CD14-positive monocyte (primary cell): ENCODE results near the gene RNF41. TPM values are rescaled to one million over a fixed set of nuclear protein-coding genes. Genes with fewer than 3 reads are reported as not detected.

ENCODE experiments used
- DNase-seq, 3 donors: peaks; one replicate each; pipeline ENCODE4 v3.0.0-alpha.2; 2011 to 2022
- H2AFZ ChIP-seq: 2 replicates; pipeline ENCODE4 v1.6.0; 2012; ENCODE audit warnings: mild to moderate bottlenecking, low read depth, low read length, inconsistent platforms; ENCODE audit not compliant: insufficient read depth, poor library complexity, severe bottlenecking
- H3K27ac ChIP-seq, 2 donors: 1 replicate in 1 of 2; 2 replicates in 1 of 2; pipeline ENCODE4 v1.5.1; 2012 to 2013; ENCODE audit warnings: low read length in 2 of 2, control low read depth in 1 of 2, inconsistent platforms in 1 of 2, low read depth in 1 of 2, mild to moderate bottlenecking in 1 of 2
- H3K27me3 ChIP-seq, 2 donors: one replicate each; pipeline versions ENCODE4 v1.6.0 to v1.6.1; 2011 to 2013; ENCODE audit warnings: low read length in 2 of 2; ENCODE audit not compliant: control insufficient read depth in 2 of 2, insufficient read depth in 2 of 2
- H3K36me3 ChIP-seq, 2 donors: replicated peaks in 1 of 2; 1 replicate in 1 of 2; 2 replicates in 1 of 2; pipeline versions ENCODE4 v1.5.1 to v1.6.1; 2012 to 2013; ENCODE audit warnings: low read length in 2 of 2, control low read depth in 1 of 2, inconsistent platforms in 1 of 2, mild to moderate bottlenecking in 1 of 2; ENCODE audit not compliant: insufficient read depth in 2 of 2, control insufficient read depth in 1 of 2
- H3K4me1 ChIP-seq, 2 donors: 1 replicate in 1 of 2; 2 replicates in 1 of 2; pipeline versions ENCODE4 v1.5.1 to v1.6.1; 2012 to 2013; ENCODE audit warnings: low read length in 2 of 2, control low read depth in 1 of 2, inconsistent platforms in 1 of 2, mild to moderate bottlenecking in 1 of 2, moderate library complexity in 1 of 2; ENCODE audit not compliant: insufficient read depth in 2 of 2, control insufficient read depth in 1 of 2
- H3K4me2 ChIP-seq: replicated peaks from 2 replicates; pipeline ENCODE3; 2012; ENCODE audit warnings: low read length, moderate library complexity, mild to moderate bottlenecking; ENCODE audit not compliant: poor library complexity, severe bottlenecking; ENCODE audit errors: extremely low read depth
- H3K4me3 ChIP-seq, 3 experiments: fragments of 200-600 bp in 1 of 3; sonication (generic) in 1 of 3; replicated peaks in 1 of 3; 1 replicate in 2 of 3; 2 replicates in 1 of 3; pipeline ENCODE4 v1.5.1; 2011 to 2013; ENCODE audit warnings: low read length in 3 of 3, mild to moderate bottlenecking in 3 of 3, control low read depth in 2 of 3, low read depth in 2 of 3, inconsistent platforms in 1 of 3, moderate library complexity in 1 of 3
- H3K79me2 ChIP-seq: 2 replicates; pipeline ENCODE4 v1.6.0; 2012; ENCODE audit warnings: mild to moderate bottlenecking, control low read depth, inconsistent platforms, low read length, moderate library complexity; ENCODE audit not compliant: insufficient read depth
- H3K9ac ChIP-seq: 2 replicates; pipeline ENCODE4 v1.6.0; 2017; ENCODE audit warnings: low read length, mild to moderate bottlenecking; ENCODE audit not compliant: insufficient read depth, poor library complexity, severe bottlenecking
- H3K9me3 ChIP-seq, 2 donors: replicated peaks in 1 of 2; 1 replicate in 1 of 2; 2 replicates in 1 of 2; pipeline versions ENCODE4 v1.5.1 to v1.6.1; 2012 to 2013; ENCODE audit warnings: low read length in 2 of 2, control low read depth in 1 of 2; ENCODE audit not compliant: control insufficient read depth in 1 of 2, insufficient read depth in 1 of 2
- H4K20me1 ChIP-seq: 2 replicates; pipeline ENCODE4 v1.6.0; 2012; ENCODE audit warnings: mild to moderate bottlenecking, low read length, control low read depth, moderate library complexity; ENCODE audit not compliant: insufficient read depth
- H3K27ac Mint-ChIP-seq, 7 donors: one replicate each; pipeline ENCODE4 v1.8.0; 2020; ENCODE audit warnings: mild to moderate bottlenecking in 7 of 7, mixed read lengths in 7 of 7, moderate library complexity in 6 of 7, inconsistent platforms in 2 of 7
- H3K27me3 Mint-ChIP-seq, 3 donors: one replicate each; pipeline ENCODE4 v1.8.0; 2021 to 2022; ENCODE audit warnings: low read depth in 3 of 3, mild to moderate bottlenecking in 3 of 3, mixed read lengths in 3 of 3, moderate library complexity in 3 of 3, inconsistent platforms in 1 of 3
- H3K36me3 Mint-ChIP-seq, 2 donors: one replicate each; pipeline ENCODE4 v1.8.0; 2020; ENCODE audit warnings: mixed read lengths in 2 of 2, inconsistent platforms in 1 of 2, mild to moderate bottlenecking in 1 of 2
- H3K4me1 Mint-ChIP-seq: one replicate; pipeline ENCODE4 v1.8.0; 2020; ENCODE audit warnings: mild to moderate bottlenecking, mixed read lengths
- H3K4me3 Mint-ChIP-seq, 2 donors: one replicate each; pipeline ENCODE4 v1.8.0; 2020; ENCODE audit warnings: mild to moderate bottlenecking in 2 of 2, mixed read lengths in 2 of 2, moderate library complexity in 1 of 2
- H3K9me3 Mint-ChIP-seq, 7 donors: one replicate each; pipeline ENCODE4 v1.8.0; 2020 to 2022; ENCODE audit warnings: mixed read lengths in 7 of 7, mild to moderate bottlenecking in 6 of 7, moderate library complexity in 6 of 7, inconsistent platforms in 2 of 7
- CTCF ChIP-seq: fragments of 200-600 bp; IDR thresholded peaks from one replicate; pipeline ENCODE4 v1.8.0; 2022; ENCODE audit warnings: antibody characterized with exemption, mild to moderate bottlenecking
- WGBS: methylation state at CpG from one replicate; pipeline ENCODE4 v1.1.5; 2013; ENCODE audit warnings: missing lambda C conversion rate; ENCODE audit not compliant: insufficient coverage; 5-methylcytosine and 5-hydroxymethylcytosine counted together
- intact Hi-C, 2 donors: fragments of 100-400 bp; cut with micrococcal nuclease; formaldehyde crosslinking; loops; one replicate each; pipeline versions ENCODE4 v1.15.0 to v1.15.1; 2023
- polyA plus RNA-seq, 3 donors: library from polyadenylated mRNA; depleted of rRNA in 1 of 3; unstranded in 2 of 3; stranded (reverse) in 1 of 3; fragments of 300-500 nt in 2 of 3; fragments of >200 nt in 1 of 3; fragmentation: Illumina TruSeq in 2 of 3; gene quantifications; 1 replicate in 2 of 3; 2 replicates in 1 of 3; pipeline ENCODE4 v1.2.3, GENCODE V29; 2012 to 2021

The RNF41 gene
- polyA plus RNA-seq, 3 donors: 35.8 to 82.0 (median 45.7) TPM

- H3K27ac Mint-ChIP-seq: no peak overlapping the region
- peaks cover 0 to 1% (median 0%) of the 10 kb centered on the region in 3 donors for H3K27me3 Mint-ChIP-seq
- intact Hi-C loops: loop anchor here in 1 of 2 donors (10.0 kb wide), 1 partner anchor 58 kb away; no protein-coding TSS in a partner anchor
- no peak overlapping the region for H3K4me3 Mint-ChIP-seq
- peaks cover 11% of the 10 kb centered on the region for H3K4me1 Mint-ChIP-seq
- Histone ChIP-seq H3K79me2 (peaks cover 18% of the 10 kb centered on the region), H3K36me3 (peaks cover 70 to 75% of the 10 kb centered on the region in 2 donors), H4K20me1 (peaks cover 14% of the 10 kb centered on the region), H3K27ac (no peak overlapping the region), H3K9ac (no peak overlapping the region), H3K4me2 (no peak overlapping the region), H3K4me3 (no peak overlapping the region), H3K9me3 (no peaks in the 10 kb centered on the region), H2AFZ (no peak overlapping the region), H3K4me1 (peaks cover 9% of the 10 kb centered on the region in 2 donors), H3K27me3 (no peaks in the 10 kb centered on the region)
- DNase-seq: no peak
- peaks cover 62 to 76% of the 10 kb centered on the region in 2 donors for H3K36me3 Mint-ChIP-seq
- 96% methylated on average over 11 of the region's 11 CpGs for WGBS
- no peaks in the 10 kb centered on the region for H3K9me3 Mint-ChIP-seq
- TF ChIP-seq CTCF: no peak
Observed at GRCh38 chr12:56253091-56253490, 31.4 kb upstream of the RNF41 start.

GRCh38 chr12:56252649-56253048 lies 30.9 kb upstream of the RNF41 start:
- Mint-ChIP-seq H3K4me3 (no peak overlapping the region), H3K27me3 (peaks cover 0 to 1% (median 0%) of the 10 kb centered on the region in 3 donors), H3K36me3 (peaks cover 66 to 81% of the 10 kb centered on the region in 2 donors), H3K4me1 (peaks cover 11% of the 10 kb centered on the region), H3K27ac (no peak overlapping the region), H3K9me3 (no peaks in the 10 kb centered on the region)
- Histone ChIP-seq H4K20me1 (peaks cover 12% of the 10 kb centered on the region), H3K27ac (no peak overlapping the region), H3K79me2 (peaks cover 14% of the 10 kb centered on the region), H3K27me3 (no peaks in the 10 kb centered on the region), H3K9ac (no peak overlapping the region), H3K4me2 (no peak overlapping the region), H3K36me3 (peaks cover 75 to 80% of the 10 kb centered on the region in 2 donors), H3K4me1 (peaks cover 8% of the 10 kb centered on the region in 2 donors), H2AFZ (no peak overlapping the region), H3K4me3 (no peak overlapping the region), H3K9me3 (no peaks in the 10 kb centered on the region)
- DNase-seq: no peak
- WGBS: 100% methylated on average over 1 of the region's 3 CpGs
- no peak for TF ChIP-seq CTCF
- intact Hi-C loops: loop anchor here in 1 of 2 donors (10.0 kb wide), 1 partner anchor 58 kb away; no protein-coding TSS in a partner anchor
